Neural cell (in vitro differentiated cells): ENCODE measurements around the gene FEM1B. TPM values are rescaled to one million over a fixed set of nuclear protein-coding genes. Genes with fewer than 3 reads are reported as not detected.

Source experiments
- H2AFZ ChIP-seq: fragments of 200-600, 300-800 bp; sonication (generic), shearing (Covaris generic); 2 replicates; pipeline ENCODE4 v1.6.0; 2014; ENCODE audit warnings: low read depth, mild to moderate bottlenecking, antibody characterized with exemption, low read length, moderate library complexity
- H3F3A ChIP-seq: fragments of 200-600 bp; shearing (Covaris generic); 2 replicates; pipeline ENCODE4 v1.6.1; 2016; ENCODE audit warnings: mild to moderate bottlenecking, moderate library complexity, mixed read lengths, antibody characterized with exemption, low read length; ENCODE audit not compliant: insufficient read depth, poor library complexity, severe bottlenecking
- H3K27ac ChIP-seq: fragments of 200-600, 300-800 bp; sonication (generic), shearing (Covaris generic); 2 replicates; pipeline ENCODE4 v1.5.1; 2014; ENCODE audit warnings: mild to moderate bottlenecking, low read length, moderate library complexity
- H3K27me3 ChIP-seq: fragments of 300-800, 200-600 bp; sonication (generic), shearing (Covaris generic); 2 replicates; pipeline ENCODE4 v1.6.0; 2014; ENCODE audit warnings: mild to moderate bottlenecking, low read depth, low read length, moderate library complexity; ENCODE audit not compliant: insufficient read depth
- H3K36me3 ChIP-seq: fragments of 300-800, 200-600 bp; sonication (generic), shearing (Covaris generic); 2 replicates; pipeline ENCODE4 v1.5.1; 2014; ENCODE audit warnings: mild to moderate bottlenecking, antibody characterized with exemption, low read length, moderate library complexity; ENCODE audit not compliant: insufficient read depth
- H3K4me2 ChIP-seq: fragments of 300-800, 200-600 bp; sonication (generic), shearing (Covaris generic); 2 replicates; pipeline ENCODE4 v1.6.0; 2014; ENCODE audit warnings: mild to moderate bottlenecking, low read length
- H3K4me3 ChIP-seq: fragments of 300-800, 200-600 bp; sonication (generic), shearing (Covaris generic); 2 replicates; pipeline ENCODE4 v1.5.1; 2014; ENCODE audit warnings: mild to moderate bottlenecking, low read length, moderate library complexity
- H3K79me2 ChIP-seq: fragments of 200-600 bp; shearing (Covaris generic); replicated peaks from 2 replicates; pipeline ENCODE4 v1.6.0; 2014; ENCODE audit warnings: mild to moderate bottlenecking, low read length, moderate library complexity; ENCODE audit not compliant: insufficient read depth
- H3K9ac ChIP-seq: fragments of 300-800, 200-600 bp; sonication (generic), shearing (Covaris generic); 2 replicates; pipeline ENCODE4 v1.6.1; 2016; ENCODE audit warnings: mild to moderate bottlenecking, low read length, mixed read lengths
- H3K9me2 ChIP-seq: fragments of 200-600 bp; shearing (Covaris generic); 2 replicates; pipeline ENCODE4 v1.6.1; 2016; ENCODE audit warnings: mild to moderate bottlenecking, low read length, mixed read lengths; ENCODE audit not compliant: insufficient read depth
- H3K9me3 ChIP-seq: fragments of 200-600, 300-800 bp; sonication (generic), shearing (Covaris generic); 2 replicates; pipeline ENCODE4 v1.6.1; 2016; ENCODE audit warnings: mild to moderate bottlenecking, mixed run types, low read length, moderate library complexity, mixed read lengths
- H4K20me1 ChIP-seq: fragments of 200-600 bp; shearing (Covaris generic); 2 replicates; pipeline ENCODE4 v1.6.1; 2016; ENCODE audit warnings: mild to moderate bottlenecking, mixed run types; ENCODE audit not compliant: insufficient read depth
- EP300 ChIP-seq: fragments of 450-650 bp; conservative IDR thresholded peaks from 2 replicates; pipeline ENCODE4 v1.6.1; 2014; ENCODE audit warnings: antibody characterized with exemption, mild to moderate bottlenecking, moderate library complexity; ENCODE audit not compliant: poor library complexity, severe bottlenecking
- EZH2 ChIP-seq: fragments of 200-600, 300-800 bp; shearing (Covaris generic), sonication (generic); IDR thresholded peaks from 2 replicates; pipeline ENCODE4 v1.6.1; 2014; ENCODE audit warnings: antibody characterized with exemption, low read length, borderline replicate concordance, mild to moderate bottlenecking; ENCODE audit not compliant: insufficient read depth, poor library complexity, severe bottlenecking
- MXI1 ChIP-seq: fragments of 450-650 bp; conservative IDR thresholded peaks from 2 replicates; pipeline ENCODE4 v1.6.1; 2014; ENCODE audit warnings: antibody characterized with exemption, mild to moderate bottlenecking; ENCODE audit not compliant: poor library complexity, severe bottlenecking
- POLR2AphosphoS5 ChIP-seq: IDR thresholded peaks from 2 replicates; pipeline ENCODE4 v1.6.1; 2012
- RAD21 ChIP-seq: fragments of 450-650 bp; conservative IDR thresholded peaks from 2 replicates; pipeline ENCODE4 v1.6.1; 2014; ENCODE audit warnings: antibody characterized with exemption, mild to moderate bottlenecking, moderate library complexity
- REST ChIP-seq: IDR thresholded peaks from 2 replicates; pipeline ENCODE4 v1.6.1; 2012; ENCODE audit warnings: borderline replicate concordance
- SMC3 ChIP-seq: fragments of 450-650 bp; conservative IDR thresholded peaks from 2 replicates; pipeline ENCODE4 v1.6.1; 2014; ENCODE audit warnings: antibody characterized with exemption, mild to moderate bottlenecking, moderate library complexity; ENCODE audit not compliant: poor library complexity
- TAF1 ChIP-seq: IDR thresholded peaks from 2 replicates; pipeline ENCODE4 v1.6.1; 2012; ENCODE audit warnings: low read depth
- polyA plus RNA-seq: library from polyadenylated mRNA; depleted of rRNA; stranded (reverse); fragments of >200 nt; gene quantifications from 2 replicates; pipeline ENCODE4 v1.2.3, GENCODE V29; 2014
- TF ChIP-seq, protein P1 (sequence below): fragments of 450-650 bp; IDR thresholded peaks from 2 replicates; pipeline ENCODE4 v1.5.1; 2014; ENCODE audit warnings: antibody characterized with exemption, mild to moderate bottlenecking, moderate library complexity; ENCODE audit not compliant: poor library complexity, severe bottlenecking

FEM1B gene
- polyA plus RNA-seq, 1 donor from 2014 or later = 58.0 TPM

DNA sequence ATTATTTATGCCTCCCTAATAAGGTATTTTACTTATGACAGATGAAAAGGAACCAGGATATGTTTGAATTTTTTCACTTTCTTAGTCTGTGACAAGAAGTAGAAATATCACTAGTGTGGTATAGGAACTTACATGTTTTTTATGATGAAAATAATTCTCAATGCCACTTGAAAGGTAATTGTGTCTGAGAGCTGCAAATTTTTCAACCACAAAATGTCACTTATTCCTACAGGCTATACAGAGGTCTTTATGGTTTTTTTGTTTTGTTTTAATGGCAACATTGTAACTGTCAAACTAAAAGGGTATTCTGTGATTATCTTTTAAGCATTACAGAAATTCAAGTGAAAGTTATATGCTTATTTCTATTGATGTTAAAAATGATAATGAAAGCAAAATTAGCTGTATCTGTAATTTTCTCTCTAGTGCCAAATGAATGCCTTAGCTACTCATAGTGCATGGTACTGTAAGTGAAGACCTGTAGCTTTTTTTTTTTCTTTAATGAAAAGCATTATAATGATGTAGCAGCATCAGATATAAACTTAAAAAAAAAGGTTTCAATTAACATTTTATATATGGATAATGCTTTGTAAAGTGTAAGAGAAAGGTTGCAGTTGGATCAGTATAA is 14.7 kb downstream of the FEM1B start:
- H3K4me2 ChIP-seq = no peak overlapping the region
- H3K27ac ChIP-seq = no peak overlapping the region
- H3K4me3 ChIP-seq = no peak overlapping the region
- H3K27me3 ChIP-seq = no peaks in the 10 kb centered on the region
- no peak overlapping the region for H2AFZ ChIP-seq
- H3K9me2 ChIP-seq = no peaks in the 10 kb centered on the region
- H4K20me1 ChIP-seq = no peaks in the 10 kb centered on the region
- no peaks in the 10 kb centered on the region for H3F3A ChIP-seq
- TF ChIP-seq SMC3 = no peak
- TF ChIP-seq REST = no peak
- H3K36me3 ChIP-seq = peaks cover 19% of the 10 kb centered on the region
- no peak overlapping the region for H3K9ac ChIP-seq
- H3K9me3 ChIP-seq = no peaks in the 10 kb centered on the region
- peaks cover 47% of the 10 kb centered on the region for H3K79me2 ChIP-seq

DNA sequence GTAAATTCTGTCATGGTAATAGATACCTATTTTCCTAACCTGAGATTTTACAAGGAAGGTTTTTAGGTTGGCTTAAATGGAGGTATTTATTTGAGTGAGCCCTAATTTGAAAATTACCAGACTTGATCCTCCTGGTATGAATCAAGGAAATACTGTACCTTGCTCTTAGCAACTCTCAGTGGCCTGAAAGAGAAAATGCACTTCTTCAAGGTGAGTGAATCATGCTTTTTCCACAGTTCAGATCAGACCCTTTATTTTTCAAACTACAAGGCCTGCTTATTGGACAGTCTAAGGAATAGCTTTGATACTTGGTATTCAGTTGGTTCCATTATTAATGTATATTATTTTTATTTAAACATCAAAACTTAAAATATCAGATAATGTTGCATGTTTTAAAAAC is 15.4 kb downstream of the FEM1B start:
- peaks cover 41% of the 10 kb centered on the region for H3K79me2 ChIP-seq
- H3K27ac ChIP-seq = no peak overlapping the region
- H3K9ac ChIP-seq = no peak overlapping the region
- H2AFZ ChIP-seq = no peak overlapping the region
- no peaks in the 10 kb centered on the region for H3F3A ChIP-seq
- no peak overlapping the region for H3K4me2 ChIP-seq
- no peak for TF ChIP-seq RAD21
- no peak for TF ChIP-seq EZH2
- TF ChIP-seq REST = no peak
- TF ChIP-seq POLR2AphosphoS5 = no peak
- no peak for TF ChIP-seq SMC3
- TF ChIP-seq, protein P1, sequence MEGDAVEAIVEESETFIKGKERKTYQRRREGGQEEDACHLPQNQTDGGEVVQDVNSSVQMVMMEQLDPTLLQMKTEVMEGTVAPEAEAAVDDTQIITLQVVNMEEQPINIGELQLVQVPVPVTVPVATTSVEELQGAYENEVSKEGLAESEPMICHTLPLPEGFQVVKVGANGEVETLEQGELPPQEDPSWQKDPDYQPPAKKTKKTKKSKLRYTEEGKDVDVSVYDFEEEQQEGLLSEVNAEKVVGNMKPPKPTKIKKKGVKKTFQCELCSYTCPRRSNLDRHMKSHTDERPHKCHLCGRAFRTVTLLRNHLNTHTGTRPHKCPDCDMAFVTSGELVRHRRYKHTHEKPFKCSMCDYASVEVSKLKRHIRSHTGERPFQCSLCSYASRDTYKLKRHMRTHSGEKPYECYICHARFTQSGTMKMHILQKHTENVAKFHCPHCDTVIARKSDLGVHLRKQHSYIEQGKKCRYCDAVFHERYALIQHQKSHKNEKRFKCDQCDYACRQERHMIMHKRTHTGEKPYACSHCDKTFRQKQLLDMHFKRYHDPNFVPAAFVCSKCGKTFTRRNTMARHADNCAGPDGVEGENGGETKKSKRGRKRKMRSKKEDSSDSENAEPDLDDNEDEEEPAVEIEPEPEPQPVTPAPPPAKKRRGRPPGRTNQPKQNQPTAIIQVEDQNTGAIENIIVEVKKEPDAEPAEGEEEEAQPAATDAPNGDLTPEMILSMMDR = no peak
- no peak for TF ChIP-seq MXI1
- no peak for TF ChIP-seq TAF1
- no peak for TF ChIP-seq EP300
- H3K36me3 ChIP-seq = peaks cover 19% of the 10 kb centered on the region
- H3K9me2 ChIP-seq = no peaks in the 10 kb centered on the region
- H3K4me3 ChIP-seq = no peak overlapping the region
- no peaks in the 10 kb centered on the region for H4K20me1 ChIP-seq
- H3K27me3 ChIP-seq = no peaks in the 10 kb centered on the region
- H3K9me3 ChIP-seq = no peaks in the 10 kb centered on the region
